Ramos (cell line): Measurements from ENCODE around the gene PRG3.

Experiments used
- in situ Hi-C: fragments of 300-500 bp; cut with MboI; formaldehyde crosslinking; loops from one replicate; pipeline ENCODE4 v1.14.3; 2022; ENCODE audit warnings: low sequenced_read_pairs; ENCODE audit not compliant: unreplicated experiment

The PRG3 gene

GRCh38 chr11:57380975-57381374 is at the start of gene PRG3:
PRG3 (minus strand) TSS chr11:57381150; CDS start chr11:57380708, 442 bp downstream.
- in situ Hi-C loops, result no loop called here

- in situ Hi-C loops, result no loop called here
Measured at GRCh38 chr11:57429946-57430345, 49.0 kb upstream of the PRG3 start.

- in situ Hi-C loops, result no loop called here
Measured at GRCh38 chr11:57428643-57429042, 47.7 kb upstream of the PRG3 start.

- in situ Hi-C loops, result no loop called here
Measured at GRCh38 chr11:57427727-57428082, 46.8 kb upstream of the PRG3 start.

- in situ Hi-C loops, result no loop called here
Measured at GRCh38 chr11:57426929-57427726, 46.2 kb upstream of the PRG3 start, which contains the start of gene SLC43A3. SLC43A3 (minus strand) TSS chr11:57427121; CDS start chr11:57426172, 949 bp downstream.

- in situ Hi-C loops, result no loop called here
Measured at GRCh38 chr11:57426439-57426928, 45.5 kb upstream of the PRG3 start.

GRCh38 chr11:57425565-57426438 is 44.9 kb upstream of the PRG3 start:
- in situ Hi-C loops, result no loop called here

- in situ Hi-C loops, result no loop called here
Measured at GRCh38 chr11:57424792-57425564, 44.0 kb upstream of the PRG3 start.

GRCh38 chr11:57424137-57424791 is 43.3 kb upstream of the PRG3 start:
- in situ Hi-C loops, result no loop called here

GRCh38 chr11:57422669-57423068 is 41.7 kb upstream of the PRG3 start:
- in situ Hi-C loops, result no loop called here

- in situ Hi-C loops, result no loop called here
Measured at GRCh38 chr11:57421805-57422204, 40.9 kb upstream of the PRG3 start.

GRCh38 chr11:57421066-57421465 is 40.1 kb upstream of the PRG3 start:
- in situ Hi-C loops, result no loop called here

- in situ Hi-C loops, result no loop called here
Measured at GRCh38 chr11:57419146-57419545, 38.2 kb upstream of the PRG3 start.

- in situ Hi-C loops, result no loop called here
Measured at GRCh38 chr11:57418131-57418530, 37.2 kb upstream of the PRG3 start.

GRCh38 chr11:57417056-57417455 is 36.1 kb upstream of the PRG3 start:
- in situ Hi-C loops, result no loop called here

- in situ Hi-C loops, result no loop called here
Measured at GRCh38 chr11:57416436-57416835, 35.5 kb upstream of the PRG3 start.

GRCh38 chr11:57414612-57415212 is 33.8 kb upstream of the PRG3 start:
- in situ Hi-C loops, result no loop called here

GRCh38 chr11:57413681-57414080 is 32.7 kb upstream of the PRG3 start:
- in situ Hi-C loops, result no loop called here

- in situ Hi-C loops, result no loop called here
Measured at GRCh38 chr11:57410287-57410686, 29.3 kb upstream of the PRG3 start.
